A673 (cell line): ENCODE data around the gene FCHSD2.

Experiments
- EZH2 ChIP-seq: fragments of 200-600 bp; sonication (generic); IDR thresholded peaks from 2 replicates; pipeline ENCODE4 v1.6.1; 2017; ENCODE audit warnings: borderline replicate concordance, low read depth, mild to moderate bottlenecking, mixed read lengths, antibody characterized with exemption, low read length; ENCODE audit not compliant: poor library complexity, severe bottlenecking
- TF ChIP-seq, protein P1 (sequence below): fragments of 300-800, 200-600 bp; sonication (generic); conservative IDR thresholded peaks from 2 replicates; pipeline ENCODE4 v1.5.1; 2017; ENCODE audit warnings: low read depth, mild to moderate bottlenecking, antibody characterized with exemption, low read length, moderate library complexity, mixed read lengths

DNA sequence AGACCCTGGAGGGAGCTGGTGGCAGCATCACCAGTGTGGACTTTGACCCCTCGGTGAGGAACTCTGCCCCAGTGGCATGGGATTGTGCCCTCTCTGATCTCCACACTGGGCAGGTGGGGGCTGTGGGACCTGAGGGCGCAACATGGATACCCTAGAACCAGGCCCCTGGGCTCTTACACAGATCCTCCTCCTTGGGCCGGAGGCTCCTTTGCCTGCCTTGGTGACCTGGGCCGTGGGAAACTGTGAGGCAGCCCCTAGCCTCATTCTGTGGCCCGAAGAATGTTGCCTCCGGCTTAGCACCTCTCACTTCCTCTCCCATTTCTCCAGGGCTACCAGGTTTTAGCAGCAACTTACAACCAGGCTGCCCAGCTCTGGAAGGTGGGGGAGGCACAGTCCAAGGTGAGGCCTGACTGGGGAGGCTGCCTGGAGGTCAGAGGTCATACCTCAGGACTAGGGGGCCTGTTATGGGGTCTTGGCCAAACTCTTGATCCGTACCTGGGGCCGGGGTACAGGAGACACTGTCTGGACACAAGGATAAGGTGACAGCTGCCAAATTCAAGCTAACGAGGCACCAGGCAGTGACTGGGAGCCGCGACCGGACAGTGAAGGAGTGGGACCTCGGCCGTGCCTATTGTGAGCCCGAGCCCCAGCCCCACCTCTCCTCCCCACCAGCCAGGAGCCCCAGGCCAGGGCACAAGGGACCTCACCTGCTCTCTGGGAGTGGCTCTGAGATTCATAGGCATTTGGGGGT, 315.8 kb downstream of the FCHSD2 start:
- TF ChIP-seq EZH2, result no peak
- TF ChIP-seq, protein P1, sequence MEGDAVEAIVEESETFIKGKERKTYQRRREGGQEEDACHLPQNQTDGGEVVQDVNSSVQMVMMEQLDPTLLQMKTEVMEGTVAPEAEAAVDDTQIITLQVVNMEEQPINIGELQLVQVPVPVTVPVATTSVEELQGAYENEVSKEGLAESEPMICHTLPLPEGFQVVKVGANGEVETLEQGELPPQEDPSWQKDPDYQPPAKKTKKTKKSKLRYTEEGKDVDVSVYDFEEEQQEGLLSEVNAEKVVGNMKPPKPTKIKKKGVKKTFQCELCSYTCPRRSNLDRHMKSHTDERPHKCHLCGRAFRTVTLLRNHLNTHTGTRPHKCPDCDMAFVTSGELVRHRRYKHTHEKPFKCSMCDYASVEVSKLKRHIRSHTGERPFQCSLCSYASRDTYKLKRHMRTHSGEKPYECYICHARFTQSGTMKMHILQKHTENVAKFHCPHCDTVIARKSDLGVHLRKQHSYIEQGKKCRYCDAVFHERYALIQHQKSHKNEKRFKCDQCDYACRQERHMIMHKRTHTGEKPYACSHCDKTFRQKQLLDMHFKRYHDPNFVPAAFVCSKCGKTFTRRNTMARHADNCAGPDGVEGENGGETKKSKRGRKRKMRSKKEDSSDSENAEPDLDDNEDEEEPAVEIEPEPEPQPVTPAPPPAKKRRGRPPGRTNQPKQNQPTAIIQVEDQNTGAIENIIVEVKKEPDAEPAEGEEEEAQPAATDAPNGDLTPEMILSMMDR, result no peak
